Natural killer cell treated with Interleukin-12 subunit alpha and Interleukin-12 subunit beta and Interleukin-15 and Interleukin-18, amount 100 ng/mL, for 72 hours (primary cell): ENCODE measurements around the gene CPEB3. TPM values are rescaled to one million over a fixed set of nuclear protein-coding genes. Genes with fewer than 3 reads are reported as not detected.
"Not testable (repeated sequence)": the region's sequence is repeated elsewhere in the genome, so short reads cannot be mapped to it uniquely, and the experiment has no call there.

Experiments
- ATAC-seq, 2 donors: fragments of 150-1000 bp; cut with Tn5 transposase in 1 of 2; sonication (Bioruptor Pico), chemical (Tn5 transposase) in 1 of 2; 2 replicates each; pipeline ENCODE4 v1.10.0; 2021
- DNase-seq: peaks from one replicate; pipeline ENCODE4 v3.0.0; 2022; ENCODE audit warnings: low spot score
- H3K27ac Mint-ChIP-seq, 2 donors: 1 replicate in 1 of 2; 2 replicates in 1 of 2; pipeline ENCODE4 v1.8.0; 2022; ENCODE audit warnings: mixed read lengths in 2 of 2, mild to moderate bottlenecking in 1 of 2, moderate library complexity in 1 of 2
- H3K27me3 Mint-ChIP-seq, 2 donors: 1 replicate in 1 of 2; 2 replicates in 1 of 2; pipeline ENCODE4 v1.8.0; 2022; ENCODE audit warnings: mixed read lengths in 2 of 2
- H3K36me3 Mint-ChIP-seq: one replicate; pipeline ENCODE4 v1.8.0; 2022; ENCODE audit warnings: mixed read lengths
- H3K4me1 Mint-ChIP-seq, 2 donors: 1 replicate in 1 of 2; 2 replicates in 1 of 2; pipeline ENCODE4 v1.8.0; 2022; ENCODE audit warnings: low read depth in 2 of 2, mixed read lengths in 2 of 2, mild to moderate bottlenecking in 1 of 2
- H3K4me3 Mint-ChIP-seq: one replicate; pipeline ENCODE4 v1.8.0; 2022; ENCODE audit warnings: mixed read lengths
- H3K9me3 Mint-ChIP-seq: 2 replicates; pipeline ENCODE4 v1.8.0; 2022; ENCODE audit warnings: mixed read lengths
- total RNA-seq, 2 donors: library from RNA; stranded (reverse); gene quantifications; one replicate each; pipeline ENCODE4 v1.2.3, GENCODE V29; 2022

The CPEB3 gene
- total RNA-seq, 2 donors from 2014 or later = 4.0 to 4.8 TPM

DNA sequence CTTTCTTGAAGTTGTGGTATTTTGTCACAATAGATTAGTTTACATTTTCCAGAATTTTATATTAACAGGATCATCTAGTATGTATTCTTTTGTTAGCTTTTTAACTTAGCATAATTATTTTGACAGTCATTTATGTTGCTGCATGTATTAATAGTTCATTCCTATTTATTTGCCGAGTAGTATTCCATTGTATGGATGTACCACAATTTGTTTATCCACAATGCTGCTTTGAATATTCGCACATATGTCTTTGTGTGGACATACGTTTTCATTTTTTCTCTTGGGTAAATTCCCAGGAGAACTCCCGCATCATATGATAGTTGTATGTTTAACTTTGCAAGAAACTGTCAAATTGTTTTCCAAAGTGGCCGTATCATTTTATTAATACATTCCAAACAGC lies 115.7 kb downstream of the CPEB3 start:
- Mint-ChIP-seq H3K9me3 (no peaks in the 10 kb centered on the region), H3K36me3 (peaks cover 7% of the 10 kb centered on the region), H3K4me3 (no peak overlapping the region), H3K4me1 (no peaks in the 10 kb centered on the region), H3K27ac (no peak overlapping the region), H3K27me3 (no peaks in the 10 kb centered on the region)
- ATAC-seq (no peak), DNase-seq (no peak)

GRCh38 chr10:92173996-92174395 lies 116.9 kb downstream of the CPEB3 start:
- no peak for DNase-seq
- H3K27me3 Mint-ChIP-seq = no peaks in the 10 kb centered on the region

DNA sequence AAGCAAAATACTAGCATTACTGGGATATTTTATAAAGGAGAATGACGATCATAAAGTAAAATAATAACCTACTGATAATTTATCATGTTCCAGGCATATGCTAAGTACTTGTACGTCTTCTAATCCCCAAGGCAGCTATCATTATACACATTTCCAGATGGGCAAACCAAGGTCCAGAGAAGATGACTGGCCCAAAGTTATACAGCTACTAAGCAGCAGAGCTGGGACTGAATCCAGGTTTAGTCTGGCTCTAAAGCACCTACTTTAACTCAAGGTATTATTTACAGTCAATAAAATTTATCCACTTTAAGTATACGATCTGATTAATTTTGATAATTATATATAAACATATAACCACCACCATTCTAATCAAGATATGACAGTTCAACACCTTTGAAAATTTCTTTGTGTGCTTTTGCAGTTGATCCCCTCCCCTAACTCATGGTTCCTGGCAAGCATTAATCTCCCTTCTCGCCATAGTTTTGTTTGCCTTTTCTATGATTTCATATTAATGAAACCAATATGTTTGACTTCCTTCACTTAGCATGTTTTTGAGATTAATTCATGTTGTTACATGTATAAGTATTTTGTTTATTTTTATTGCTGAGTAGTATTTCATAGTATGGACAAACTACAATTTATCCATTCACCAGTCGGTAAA lies 126.7 kb downstream of the CPEB3 start:
- H3K27me3 Mint-ChIP-seq = no peaks in the 10 kb centered on the region
- H3K36me3 Mint-ChIP-seq = peaks cover 7% of the 10 kb centered on the region
- H3K9me3 Mint-ChIP-seq = no peaks in the 10 kb centered on the region
- H3K27ac Mint-ChIP-seq = no peak overlapping the region
- no peak overlapping the region for H3K4me3 Mint-ChIP-seq
- DNase-seq = no peak
- ATAC-seq = no peak
- no peaks in the 10 kb centered on the region for H3K4me1 Mint-ChIP-seq

More at GRCh38 chr10:92173996-92174395, 116.9 kb downstream of the CPEB3 start:
- H3K4me3 Mint-ChIP-seq = no peak overlapping the region
- H3K4me1 Mint-ChIP-seq = no peaks in the 10 kb centered on the region
- ATAC-seq = no peak
- H3K36me3 Mint-ChIP-seq = peaks cover 16% of the 10 kb centered on the region
- H3K27ac Mint-ChIP-seq = no peak overlapping the region
- H3K9me3 Mint-ChIP-seq = no peaks in the 10 kb centered on the region

- Mint-ChIP-seq H3K9me3 (no peaks in the 10 kb centered on the region), H3K4me1 (no peaks in the 10 kb centered on the region), H3K36me3 (peaks cover 7% of the 10 kb centered on the region), H3K27ac (no peak overlapping the region), H3K4me3 (no peak overlapping the region), H3K27me3 (no peaks in the 10 kb centered on the region)
- DNase-seq (no peak), ATAC-seq (no peak)
These were observed 128.3 kb downstream of the CPEB3 start for GRCh38 chr10:92162541-92162940.

DNA sequence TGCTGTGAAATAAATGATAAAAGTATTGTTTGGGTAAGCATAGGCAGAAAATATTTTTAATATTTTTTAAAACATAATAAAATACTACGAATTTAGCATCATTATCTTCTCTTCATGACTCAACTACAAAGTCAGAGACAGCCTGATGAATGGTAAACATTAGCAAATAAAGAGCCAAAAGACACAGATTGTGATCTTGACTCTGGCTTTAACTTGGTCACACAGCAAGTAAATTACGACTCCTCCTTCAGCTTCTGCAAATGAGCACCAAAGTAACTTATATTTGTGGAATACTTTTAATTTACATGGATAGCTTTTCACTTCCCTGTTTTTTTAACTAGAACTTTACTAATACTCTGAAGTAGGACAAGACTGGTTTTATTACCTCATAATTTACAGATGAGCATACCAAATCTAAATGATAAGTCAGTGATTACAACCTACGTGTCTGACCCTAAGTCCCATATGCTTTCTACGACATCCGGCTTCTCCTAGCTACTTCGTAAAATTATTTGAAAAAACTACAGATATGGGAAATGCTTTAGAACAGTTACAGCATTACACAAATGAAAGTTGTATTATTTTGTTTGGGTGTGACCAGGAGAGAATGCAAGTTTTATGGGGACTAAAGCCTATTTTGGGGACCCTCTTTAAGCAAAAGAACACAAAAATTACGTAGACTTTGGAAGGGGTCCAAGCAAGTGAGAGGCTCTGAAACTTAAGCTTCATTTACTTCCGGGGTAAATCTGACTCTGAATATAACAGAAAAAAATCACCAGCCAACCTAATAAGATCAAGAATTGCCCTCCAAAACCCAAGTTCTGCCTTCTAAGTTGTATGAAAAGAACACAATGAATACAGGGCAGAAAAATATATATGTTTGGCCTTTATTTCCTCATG lies 133.8 kb downstream of the CPEB3 start:
- no peaks in the 10 kb centered on the region for H3K36me3 Mint-ChIP-seq
- no peaks in the 10 kb centered on the region for H3K4me1 Mint-ChIP-seq
- DNase-seq (no peak), ATAC-seq (no peak)
- H3K9me3 Mint-ChIP-seq = no peaks in the 10 kb centered on the region
- H3K4me3 Mint-ChIP-seq = no peak overlapping the region
- H3K27ac Mint-ChIP-seq = no peak overlapping the region
- no peaks in the 10 kb centered on the region for H3K27me3 Mint-ChIP-seq

DNA sequence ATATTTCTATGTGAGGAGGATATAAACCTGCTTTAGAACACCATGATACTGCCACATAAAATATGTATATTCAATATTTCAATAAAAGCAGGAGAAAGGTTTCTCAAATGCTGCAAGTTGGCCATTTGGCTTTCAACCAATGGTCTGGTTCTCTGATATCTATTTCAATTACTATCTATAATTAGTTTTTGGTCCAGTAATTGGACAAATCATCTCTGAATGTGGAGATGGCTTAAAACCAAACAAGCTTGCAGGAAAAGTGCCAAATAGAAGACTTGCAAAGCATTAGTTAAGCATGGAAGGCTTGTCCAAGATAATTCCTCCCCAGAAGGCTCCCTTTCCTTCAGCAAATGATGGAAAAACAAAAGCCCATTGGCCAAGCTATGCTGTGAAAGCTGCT lies 140.1 kb downstream of the CPEB3 start:
- ATAC-seq (no peak), DNase-seq (no peak)
- no peaks in the 10 kb centered on the region for H3K27me3 Mint-ChIP-seq
- no peaks in the 10 kb centered on the region for H3K36me3 Mint-ChIP-seq
- no peak overlapping the region for H3K4me3 Mint-ChIP-seq
- H3K9me3 Mint-ChIP-seq = no peaks in the 10 kb centered on the region
- H3K4me1 Mint-ChIP-seq = no peaks in the 10 kb centered on the region
- no peak overlapping the region for H3K27ac Mint-ChIP-seq

DNA sequence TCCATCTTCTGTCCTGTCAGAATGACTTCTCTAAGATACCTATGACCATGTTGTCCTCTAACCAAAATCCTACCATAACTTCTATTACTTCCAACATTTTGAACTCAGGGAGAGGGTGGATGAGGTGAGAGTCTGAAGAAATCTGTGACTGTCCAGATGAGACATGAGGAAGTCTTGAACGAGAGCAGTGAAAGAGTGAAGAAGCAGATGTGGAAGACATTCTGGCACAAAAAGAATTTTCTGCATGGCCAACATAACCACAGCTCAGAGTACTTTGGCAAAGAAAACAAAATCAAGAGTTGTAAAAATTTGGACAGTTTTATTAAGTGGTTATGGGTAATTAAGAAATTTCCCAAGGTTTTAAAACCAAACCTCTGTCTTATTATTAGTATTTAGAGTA lies 141.6 kb downstream of the CPEB3 start:
- Mint-ChIP-seq H3K36me3 (no peaks in the 10 kb centered on the region), H3K27me3 (no peaks in the 10 kb centered on the region), H3K27ac (no peak overlapping the region), H3K4me1 (no peaks in the 10 kb centered on the region), H3K9me3 (no peaks in the 10 kb centered on the region), H3K4me3 (no peak overlapping the region)
- no peak for DNase-seq
- ATAC-seq = no peak

DNA sequence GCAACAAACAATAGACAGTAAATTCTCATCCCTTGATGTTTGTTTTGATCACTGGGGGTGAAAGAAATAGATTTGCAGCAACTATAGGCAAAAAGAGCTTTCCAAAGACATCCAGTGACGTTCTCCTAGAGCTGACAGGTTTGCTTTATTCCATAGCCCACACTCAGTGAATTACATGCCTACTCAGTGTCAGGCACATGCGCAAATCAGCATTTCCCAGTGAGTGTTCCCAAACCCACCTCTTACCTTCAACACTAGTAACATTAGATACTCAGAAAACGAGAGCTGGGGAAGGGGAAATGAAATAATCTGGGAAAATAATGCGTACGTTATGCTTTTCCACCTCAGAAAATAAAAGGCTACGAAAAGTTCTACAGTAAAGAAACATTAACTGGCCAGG lies 144.1 kb downstream of the CPEB3 start:
- ATAC-seq (no peak), DNase-seq (no peak)
- no peaks in the 10 kb centered on the region for H3K27me3 Mint-ChIP-seq
- no peak overlapping the region for H3K4me3 Mint-ChIP-seq
- no peaks in the 10 kb centered on the region for H3K36me3 Mint-ChIP-seq
- no peak overlapping the region for H3K27ac Mint-ChIP-seq
- H3K4me1 Mint-ChIP-seq = no peaks in the 10 kb centered on the region
- no peaks in the 10 kb centered on the region for H3K9me3 Mint-ChIP-seq

DNA sequence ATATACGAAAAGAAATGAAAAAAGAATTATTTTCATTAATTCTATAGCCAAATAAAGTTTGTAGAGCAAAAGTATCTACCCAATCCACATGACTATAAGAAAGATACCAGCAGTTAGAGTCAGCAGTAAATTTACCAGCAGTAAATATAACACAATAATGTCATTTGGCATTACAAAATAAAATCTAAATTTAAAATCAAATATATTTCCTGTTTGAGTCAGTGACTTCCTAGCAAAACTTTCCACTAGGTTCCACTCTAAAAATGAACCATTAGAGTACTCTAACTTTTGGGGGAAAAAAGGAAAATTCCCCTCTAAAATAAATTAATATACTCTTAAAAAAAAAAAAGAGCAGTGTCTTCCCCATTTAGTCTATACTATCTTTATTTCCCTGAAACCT lies 144.8 kb downstream of the CPEB3 start:
- H3K4me3 Mint-ChIP-seq = no peak overlapping the region
- no peaks in the 10 kb centered on the region for H3K4me1 Mint-ChIP-seq
- no peak for DNase-seq
- H3K27ac Mint-ChIP-seq = no peak overlapping the region
- no peak for ATAC-seq
- H3K27me3 Mint-ChIP-seq = no peaks in the 10 kb centered on the region
- no peaks in the 10 kb centered on the region for H3K36me3 Mint-ChIP-seq
- no peaks in the 10 kb centered on the region for H3K9me3 Mint-ChIP-seq

GRCh38 chr10:92142949-92143348 lies 147.9 kb downstream of the CPEB3 start:
- no peaks in the 10 kb centered on the region for H3K27me3 Mint-ChIP-seq
- H3K36me3 Mint-ChIP-seq = no peaks in the 10 kb centered on the region
- H3K4me1 Mint-ChIP-seq = no peaks in the 10 kb centered on the region
- no peak overlapping the region for H3K27ac Mint-ChIP-seq
- H3K4me3 Mint-ChIP-seq = no peak overlapping the region
- H3K9me3 Mint-ChIP-seq = no peaks in the 10 kb centered on the region
- ATAC-seq = no peak
- DNase-seq = no peak

DNA sequence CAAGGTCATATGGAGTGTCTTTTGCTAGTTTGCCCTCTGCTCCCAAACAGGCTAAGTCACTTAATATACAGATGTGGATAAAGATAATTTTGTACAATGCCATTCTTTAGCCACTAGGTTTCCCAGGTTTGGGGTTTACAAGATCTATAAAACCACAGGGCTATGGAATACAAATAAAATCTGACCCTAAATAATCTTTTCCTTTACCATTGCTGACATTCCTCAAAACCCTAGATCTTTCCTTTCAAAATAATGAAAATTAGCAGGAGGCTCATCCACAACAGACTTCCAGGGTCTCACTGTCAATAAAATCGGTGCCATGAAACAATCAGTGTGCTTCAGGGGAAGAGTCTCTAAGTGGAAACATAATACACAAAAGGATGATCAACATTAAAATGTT lies 148.4 kb downstream of the CPEB3 start:
- Mint-ChIP-seq H3K4me1 (no peaks in the 10 kb centered on the region), H3K4me3 (no peak overlapping the region), H3K27ac (no peak overlapping the region), H3K9me3 (no peaks in the 10 kb centered on the region), H3K27me3 (no peaks in the 10 kb centered on the region), H3K36me3 (peaks cover 2% of the 10 kb centered on the region)
- ATAC-seq (no peak), DNase-seq (no peak)

- not testable (repeated sequence) for H3K27me3 Mint-ChIP-seq, H3K9me3 Mint-ChIP-seq, H3K27ac Mint-ChIP-seq, H3K4me1 Mint-ChIP-seq, H3K4me3 Mint-ChIP-seq, DNase-seq, ATAC-seq, H3K36me3 Mint-ChIP-seq
These were observed 149.7 kb downstream of the CPEB3 start for GRCh38 chr10:92141147-92141546.

DNA sequence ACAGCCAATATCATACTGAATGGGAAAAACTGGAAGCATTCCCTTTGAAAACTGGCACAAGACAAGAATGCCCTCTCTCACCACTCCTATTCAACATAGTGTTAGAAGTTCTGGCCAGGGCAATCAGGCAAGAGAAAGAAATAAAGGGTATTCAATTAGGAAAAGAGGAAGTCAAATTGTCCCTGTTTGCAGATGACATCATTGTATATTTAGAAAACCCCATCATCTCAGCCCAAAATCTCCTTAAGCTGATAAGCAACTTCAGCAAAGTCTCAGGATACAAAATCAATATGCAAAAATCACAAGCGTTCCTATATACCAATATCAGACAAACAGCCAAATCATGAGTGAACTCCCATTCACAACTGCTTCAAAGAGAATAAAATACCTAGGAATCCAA lies 156.8 kb downstream of the CPEB3 start:
- not testable (repeated sequence) for H3K9me3 Mint-ChIP-seq, H3K4me3 Mint-ChIP-seq, H3K27me3 Mint-ChIP-seq, ATAC-seq, DNase-seq, H3K27ac Mint-ChIP-seq
- peaks cover 13 to 14% of the 10 kb centered on the region in 2 donors for H3K4me1 Mint-ChIP-seq
- peaks cover 20% of the 10 kb centered on the region for H3K36me3 Mint-ChIP-seq

DNA sequence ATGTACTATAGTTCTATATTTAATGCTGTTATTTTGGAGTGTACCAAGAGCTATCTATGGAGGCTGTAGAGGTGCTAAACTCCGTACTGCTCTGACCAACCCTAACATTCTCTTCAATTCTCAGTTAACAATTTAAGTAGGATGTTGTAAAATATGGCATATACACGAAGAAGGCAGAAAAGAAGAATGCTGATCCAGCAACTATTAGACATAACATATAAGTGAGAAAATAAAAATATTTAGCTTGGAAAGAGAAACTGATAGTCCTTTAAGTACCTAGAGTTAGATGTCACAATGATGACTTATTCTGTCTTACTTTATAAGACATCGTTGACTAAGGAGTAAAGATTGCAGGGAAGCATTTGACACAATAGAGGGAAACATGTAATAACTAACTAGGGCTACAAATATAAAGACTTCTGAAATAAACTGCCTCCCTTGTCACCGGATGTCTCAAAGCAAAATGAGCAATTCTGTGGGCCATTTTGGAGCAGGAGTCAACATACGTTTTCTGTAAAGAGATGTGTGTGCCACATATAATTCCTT lies 159.5 kb downstream of the CPEB3 start:
- Mint-ChIP-seq H3K27me3 (no peaks in the 10 kb centered on the region), H3K36me3 (peaks cover 14% of the 10 kb centered on the region), H3K4me1 (peaks cover 13 to 16% of the 10 kb centered on the region in 2 donors), H3K9me3 (peaks cover 6% of the 10 kb centered on the region), H3K4me3 (no peak overlapping the region), H3K27ac (no peak overlapping the region)
- no peak for ATAC-seq
- DNase-seq = no peak
